GM12878 (cell line): Measurements from ENCODE around the gene TMEM132D. TPM values are rescaled to one million over a fixed set of nuclear protein-coding genes. Genes with fewer than 3 reads are reported as not detected.

Source experiments
- ATAC-seq: fragments of 200-7000 bp; cut with Tn5 transposase; 3 replicates; pipeline ENCODE4 v1.9.1; 2020; ENCODE audit warnings: mild to moderate bottlenecking, moderate library complexity
- BruUV-seq: library from RNA; stranded (reverse); fragments of 400-500 nt; replicated peaks from 2 replicates; lab custom pipeline; 2021; lab: Mats Ljungman, UMichigan
- CTCF ChIA-PET: fragments of 300-600 bp; sonication (Branson Sonifier 250); formaldehyde crosslinking; extraction: SDS; loops from one replicate; lab custom pipeline; 2021; ENCODE audit warnings: inconsistent platforms; lab: Yijun Ruan, JAX
- POLR2A ChIA-PET: fragments of 350-600 bp; formaldehyde crosslinking; extraction: SDS; loops from one replicate; lab custom pipeline; 2021; ENCODE audit warnings: inconsistent platforms; lab: Charles Lee
- RAD21 ChIA-PET: fragments of 300-600 bp; sonication (Branson Sonifier 250); formaldehyde crosslinking; loops from one replicate; lab custom pipeline; 2023; ENCODE audit warnings: antibody characterized with exemption; ENCODE audit not compliant: unreplicated experiment; lab: Charles Lee
- SMC1A ChIA-PET: fragments of 300-600 bp; sonication (Branson Sonifier 250); formaldehyde crosslinking; loops from one replicate; lab custom pipeline; 2023; ENCODE audit not compliant: unreplicated experiment, uncharacterized antibody; lab: Charles Lee
- DNase-seq: peaks from one replicate; pipeline ENCODE4 v3.0.0-alpha.2; 2011; ENCODE audit warnings: low read depth, low spot score
- FAIRE-seq: peaks from 3 replicates; lab custom pipeline; 2011; peaks lifted over from hg19 to GRCh38; lab: Jason Lieb, UNC
- H2AFZ ChIP-seq: 2 replicates; pipeline ENCODE4 v1.6.0; 2011; ENCODE audit warnings: low read depth, low read length, control low read depth; ENCODE audit not compliant: control insufficient read depth
- H3K27ac ChIP-seq: 2 replicates; pipeline ENCODE4 v1.5.1; 2011; ENCODE audit warnings: control low read depth; ENCODE audit not compliant: control insufficient read depth, insufficient read depth
- H3K27me3 ChIP-seq, 2 experiments: replicated peaks in 1 of 2; 2 replicates each; pipeline versions ENCODE4 v1.6.0 to v1.6.1; 2011; ENCODE audit warnings: low read length in 1 of 2; ENCODE audit not compliant: control insufficient read depth in 2 of 2, insufficient read depth in 2 of 2
- H3K36me3 ChIP-seq, 2 experiments: 2 replicates each; pipeline ENCODE4 v1.5.1; 2011; ENCODE audit warnings: low read length in 1 of 2; ENCODE audit not compliant: control insufficient read depth in 2 of 2, insufficient read depth in 2 of 2
- H3K4me1 ChIP-seq: 2 replicates; pipeline ENCODE4 v1.6.1; 2011; ENCODE audit warnings: mild to moderate bottlenecking, low read length, moderate library complexity, mixed read lengths; ENCODE audit not compliant: control insufficient read depth, insufficient read depth
- H3K4me2 ChIP-seq: 2 replicates; pipeline ENCODE4 v1.6.0; 2011; ENCODE audit warnings: control low read depth; ENCODE audit not compliant: control insufficient read depth, insufficient read depth
- H3K4me3 ChIP-seq: fragments of 200-600 bp; sonication (generic); 2 replicates; pipeline ENCODE4 v1.5.1; 2016
- H3K79me2 ChIP-seq: 2 replicates; pipeline ENCODE4 v1.6.0; 2011; ENCODE audit warnings: low read length; ENCODE audit not compliant: control insufficient read depth, insufficient read depth
- H3K9ac ChIP-seq: 2 replicates; pipeline ENCODE4 v1.8.0; 2011; ENCODE audit warnings: low read length, control low read depth, mixed read lengths; ENCODE audit not compliant: control insufficient read depth, insufficient read depth
- H3K9me3 ChIP-seq: replicated peaks from 3 replicates; pipeline ENCODE4 v1.5.1; 2011; ENCODE audit warnings: mild to moderate bottlenecking, low read length; ENCODE audit not compliant: control insufficient read depth, insufficient read depth
- H4K20me1 ChIP-seq: 2 replicates; pipeline ENCODE4 v1.6.0; 2011; ENCODE audit not compliant: control insufficient read depth, insufficient read depth
- BRCA1 ChIP-seq: IDR thresholded peaks from 2 replicates; pipeline ENCODE4 v1.6.1; 2011; ENCODE audit warnings: low read depth, low read length, improper control_type of control experiment
- EGR1 ChIP-seq, 2 experiments: IDR thresholded peaks; 1 replicate in 1 of 2; 2 replicates in 1 of 2; pipeline ENCODE4 v1.6.1; 2011 to 2012; ENCODE audit warnings: low read depth in 2 of 2, low read length in 2 of 2, borderline replicate concordance in 1 of 2, mild to moderate bottlenecking in 1 of 2, moderate library complexity in 1 of 2
- GABPA ChIP-seq: IDR thresholded peaks from 2 replicates; pipeline ENCODE4 v1.6.1; 2014; ENCODE audit warnings: antibody characterized with exemption, low read depth, mild to moderate bottlenecking, inconsistent platforms
- GATAD2B ChIP-seq: fragments of 450-650 bp; conservative IDR thresholded peaks from 2 replicates; pipeline ENCODE4 v1.6.1; 2017; ENCODE audit warnings: low read depth, mild to moderate bottlenecking, moderate library complexity
- HDAC2 ChIP-seq: fragments of 200-600 bp; sonication (generic); IDR thresholded peaks from 2 replicates; pipeline ENCODE4 v1.6.1; 2017
- MYC ChIP-seq: IDR thresholded peaks from 2 replicates; pipeline ENCODE4 v1.6.1; 2011; ENCODE audit warnings: mild to moderate bottlenecking, low read length, moderate library complexity, inconsistent platforms; ENCODE audit not compliant: insufficient read depth, insufficient replicate concordance, insufficient read length, severe bottlenecking
- NRF1 ChIP-seq: conservative IDR thresholded peaks from 2 replicates; pipeline ENCODE4 v1.6.1; 2011; ENCODE audit warnings: mild to moderate bottlenecking, low read depth, low read length, improper control_type of control experiment
- POLR2AphosphoS2 ChIP-seq: IDR thresholded peaks from 2 replicates; pipeline ENCODE4 v1.6.1; 2011; ENCODE audit warnings: low read depth, mild to moderate bottlenecking, low read length, improper control_type of control experiment, moderate library complexity
- SRF ChIP-seq, 2 experiments: IDR thresholded peaks; 2 replicates each; pipeline ENCODE4 v1.6.1; 2011; ENCODE audit warnings: low read depth in 2 of 2, low read length in 2 of 2, mild to moderate bottlenecking in 1 of 2, moderate library complexity in 1 of 2
- SUPT20H ChIP-seq: IDR thresholded peaks from 2 replicates; pipeline ENCODE4 v1.6.1; 2011; ENCODE audit warnings: low read depth, mild to moderate bottlenecking, low read length, moderate library complexity, borderline replicate concordance; ENCODE audit not compliant: control insufficient read depth
- ZBED1 ChIP-seq: IDR thresholded peaks from 2 replicates; pipeline ENCODE4 v1.6.1; 2016; ENCODE audit warnings: borderline replicate concordance
- WGBS: methylation state at CpG from one replicate; pipeline ENCODE4 v1.1.6; 2016; ENCODE audit warnings: low lambda C conversion rate; ENCODE audit not compliant: insufficient replicate concordance, insufficient coverage; ENCODE audit errors: missing lambda C conversion rate; 5-methylcytosine and 5-hydroxymethylcytosine counted together
- in situ Hi-C: fragments of 300-500 bp; cut with MboI; formaldehyde crosslinking; loops from 9 replicates; pipeline ENCODE4 v1.14.3; 2018; ENCODE audit warnings: mixed read lengths
- intact Hi-C: fragments of 100-400 bp; cut with micrococcal nuclease; formaldehyde crosslinking; loops from one replicate; pipeline ENCODE4 v1.14.2; 2022; ENCODE audit not compliant: unreplicated experiment
- polyA plus RNA-seq, 11 experiments: library from polyadenylated mRNA; depleted of rRNA in 4 of 11; unstranded in 6 of 11; stranded (reverse) in 5 of 11; fragments of >200 nt; fragmentation: Nextera tagmentation in 4 of 11; fragmentation: Illumina TruSeq in 1 of 11; extraction: Ambion mirVana in 4 of 11; extraction: Trizol in 1 of 11; gene quantifications; 1 replicate in 1 of 11; 2 replicates in 10 of 11; pipeline versions ENCODE4 v1.2.1 to v1.2.3, GENCODE V29; 2011 to 2016; ENCODE audit warnings: inconsistent platforms in 2 of 11, missing spikeins in 2 of 11, low read depth in 1 of 11
- total RNA-seq, 4 experiments: library from RNA; depleted of rRNA in 3 of 4; stranded (reverse); fragments of >200 nt in 3 of 4; fragmentation: Illumina TruSeq in 1 of 4; extraction: Trizol in 1 of 4; gene quantifications; 2 replicates each; pipeline versions ENCODE4 v1.2.1 to v1.2.3, GENCODE V29; 2013 to 2021
- TF ChIP-seq, protein P1 (sequence below): fragments of 450-650 bp; IDR thresholded peaks from 2 replicates; pipeline ENCODE4 v1.6.1; 2017; ENCODE audit warnings: mild to moderate bottlenecking, low read depth, inconsistent platforms; ENCODE audit not compliant: poor library complexity, severe bottlenecking
- TF ChIP-seq, protein P2 (sequence below): fragments of 450-650 bp; IDR thresholded peaks from 2 replicates; pipeline ENCODE4 v1.6.1; 2016; ENCODE audit warnings: mild to moderate bottlenecking

The TMEM132D gene
- total and polyA plus RNA-seq, 10 of the 15 experiments (the other 5 are each of a cell fraction or from before 2014, with no cell fraction given), result under 0.01 to 0.12 (median 0.02) TPM; not detected in 3

DNA sequence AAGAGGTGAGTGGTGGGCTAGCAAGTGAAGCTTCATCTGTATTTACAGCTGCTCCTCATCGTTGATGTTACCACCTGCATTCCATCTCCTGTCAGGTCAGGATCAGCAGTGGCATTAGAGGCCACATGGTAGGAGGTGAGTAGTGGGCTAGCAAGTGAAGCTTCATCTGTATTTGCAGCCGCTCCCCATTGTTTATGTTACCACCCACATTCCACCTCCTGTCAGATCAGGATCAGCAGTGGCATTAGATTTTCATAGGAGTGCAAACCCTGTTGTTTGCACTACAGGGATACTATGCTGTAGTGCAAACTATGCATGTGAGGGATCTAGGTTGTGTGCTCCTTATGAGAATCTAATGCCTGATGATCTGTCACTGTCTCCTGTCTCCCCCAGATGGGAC, 531.5 kb downstream of the TMEM132D start:
- no peak for TF ChIP-seq EGR1 (IDR thresholded peaks at IDR 0.05; ENCODE audit: borderline replicate concordance in 1 of 2, low read depth in 2 of 2, low read length in 2 of 2)
- Histone ChIP-seq H3K4me3 (no peak overlapping the region), H2AFZ (no peak overlapping the region), H3K9ac (no peak overlapping the region), H4K20me1 (no peaks in the 10 kb centered on the region), H3K9me3 (no peaks in the 10 kb centered on the region), H3K79me2 (no peaks in the 10 kb centered on the region), H3K36me3 (no peaks in the 10 kb centered on the region), H3K4me2 (no peak overlapping the region), H3K27me3 (no peaks in the 10 kb centered on the region), H3K27ac (no peak overlapping the region), H3K4me1 (no peaks in the 10 kb centered on the region)
- ATAC-seq (no peak), FAIRE-seq (no peak), DNase-seq (no peak)
- in situ Hi-C loops (no loop called here), intact Hi-C loops (no loop called here)
- ChIA-PET POLR2A (no interaction called here), SMC1A (no interaction called here), RAD21 (no interaction called here), CTCF (no interaction called here)
- 2% methylated on average over 2 of the region's 2 CpGs for WGBS
- no TSS peak for BruUV-seq

DNA sequence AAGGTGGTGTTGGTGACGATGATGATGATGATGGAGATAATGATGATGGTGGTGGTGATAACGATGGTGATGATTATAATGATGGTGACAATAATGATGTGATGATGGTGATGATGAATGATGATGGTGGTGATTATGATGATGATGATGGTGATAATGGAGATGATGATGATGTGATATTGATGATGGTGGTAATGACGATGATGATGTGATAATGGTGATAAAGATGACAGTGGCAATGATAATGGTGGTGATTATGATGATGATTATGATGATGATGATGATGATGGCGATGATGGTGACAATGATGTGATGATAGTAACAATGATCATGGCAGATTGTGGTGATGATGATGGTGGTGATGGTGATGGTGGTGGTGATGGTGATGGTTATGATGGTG, 532.6 kb downstream of the TMEM132D start:
- no peak for DNase-seq
- Histone ChIP-seq H3K9me3 (no peaks in the 10 kb centered on the region), H3K79me2 (no peaks in the 10 kb centered on the region), H3K4me3 (no peak overlapping the region), H3K27ac (no peak overlapping the region), H4K20me1 (no peaks in the 10 kb centered on the region), H3K9ac (no peak overlapping the region), H3K27me3 (no peaks in the 10 kb centered on the region), H3K4me2 (no peak overlapping the region), H2AFZ (no peak overlapping the region), H3K4me1 (no peaks in the 10 kb centered on the region), H3K36me3 (no peaks in the 10 kb centered on the region)
- in situ Hi-C loops (no loop called here), intact Hi-C loops (no loop called here)
- ChIA-PET CTCF (no interaction called here), RAD21 (no interaction called here), POLR2A (no interaction called here), SMC1A (no interaction called here)
- WGBS, result 12% methylated on average over 4 of the region's 4 CpGs
- no peak for FAIRE-seq
- no TSS peak for BruUV-seq
- ATAC-seq, result no peak
- TF ChIP-seq, protein P1, sequence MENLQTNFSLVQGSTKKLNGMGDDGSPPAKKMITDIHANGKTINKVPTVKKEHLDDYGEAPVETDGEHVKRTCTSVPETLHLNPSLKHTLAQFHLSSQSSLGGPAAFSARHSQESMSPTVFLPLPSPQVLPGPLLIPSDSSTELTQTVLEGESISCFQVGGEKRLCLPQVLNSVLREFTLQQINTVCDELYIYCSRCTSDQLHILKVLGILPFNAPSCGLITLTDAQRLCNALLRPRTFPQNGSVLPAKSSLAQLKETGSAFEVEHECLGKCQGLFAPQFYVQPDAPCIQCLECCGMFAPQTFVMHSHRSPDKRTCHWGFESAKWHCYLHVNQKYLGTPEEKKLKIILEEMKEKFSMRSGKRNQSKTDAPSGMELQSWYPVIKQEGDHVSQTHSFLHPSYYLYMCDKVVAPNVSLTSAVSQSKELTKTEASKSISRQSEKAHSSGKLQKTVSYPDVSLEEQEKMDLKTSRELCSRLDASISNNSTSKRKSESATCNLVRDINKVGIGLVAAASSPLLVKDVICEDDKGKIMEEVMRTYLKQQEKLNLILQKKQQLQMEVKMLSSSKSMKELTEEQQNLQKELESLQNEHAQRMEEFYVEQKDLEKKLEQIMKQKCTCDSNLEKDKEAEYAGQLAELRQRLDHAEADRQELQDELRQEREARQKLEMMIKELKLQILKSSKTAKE, result no peak
- TF ChIP-seq NRF1 (no peak), GATAD2B (no peak), MYC (no peak), SRF (IDR thresholded peaks at IDR 0.05; ENCODE audit: low read depth in 2 of 2, low read length in 2 of 2) (no peak), HDAC2 (no peak), BRCA1 (no peak), ZBED1 (no peak), GABPA (no peak), POLR2AphosphoS2 (no peak), SUPT20H (no peak)
- TF ChIP-seq, protein P2, sequence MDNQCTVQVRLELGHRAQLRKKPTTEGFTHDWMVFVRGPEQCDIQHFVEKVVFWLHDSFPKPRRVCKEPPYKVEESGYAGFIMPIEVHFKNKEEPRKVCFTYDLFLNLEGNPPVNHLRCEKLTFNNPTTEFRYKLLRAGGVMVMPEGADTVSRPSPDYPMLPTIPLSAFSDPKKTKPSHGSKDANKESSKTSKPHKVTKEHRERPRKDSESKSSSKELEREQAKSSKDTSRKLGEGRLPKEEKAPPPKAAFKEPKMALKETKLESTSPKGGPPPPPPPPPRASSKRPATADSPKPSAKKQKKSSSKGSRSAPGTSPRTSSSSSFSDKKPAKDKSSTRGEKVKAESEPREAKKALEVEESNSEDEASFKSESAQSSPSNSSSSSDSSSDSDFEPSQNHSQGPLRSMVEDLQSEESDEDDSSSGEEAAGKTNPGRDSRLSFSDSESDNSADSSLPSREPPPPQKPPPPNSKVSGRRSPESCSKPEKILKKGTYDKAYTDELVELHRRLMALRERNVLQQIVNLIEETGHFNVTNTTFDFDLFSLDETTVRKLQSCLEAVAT, result no peak
